Stomach smooth muscle (tissue), 2 donors: ENCODE results near the gene NAB1.

Experiments
- H3K27ac ChIP-seq: one replicate; pipeline ENCODE4 v1.7.0; 2013; ENCODE audit warnings: mild to moderate bottlenecking, low read length, inconsistent platforms
- H3K27me3 ChIP-seq, 2 donors: one replicate each; pipeline ENCODE4 v1.7.0; 2013; ENCODE audit warnings: low read length in 2 of 2; ENCODE audit not compliant: insufficient read depth in 2 of 2, control insufficient read depth in 1 of 2
- H3K36me3 ChIP-seq, 2 donors: one replicate each; pipeline ENCODE4 v1.7.0; 2013; ENCODE audit warnings: low read length in 2 of 2; ENCODE audit not compliant: control insufficient read depth in 2 of 2, insufficient read depth in 2 of 2
- H3K4me1 ChIP-seq: one replicate; pipeline ENCODE4 v1.7.0; 2013; ENCODE audit warnings: low read length; ENCODE audit not compliant: control insufficient read depth, insufficient read depth
- H3K4me3 ChIP-seq, 2 donors: one replicate each; pipeline ENCODE4 v1.7.0; 2013; ENCODE audit warnings: low read length in 2 of 2
- H3K9ac ChIP-seq, 2 donors: one replicate each; pipeline ENCODE4 v1.7.0; 2013; ENCODE audit warnings: low read length in 2 of 2, mild to moderate bottlenecking in 1 of 2
- H3K9me3 ChIP-seq, 2 donors: one replicate each; pipeline ENCODE4 v1.7.0; 2013; ENCODE audit warnings: low read length in 2 of 2; ENCODE audit not compliant: control insufficient read depth in 2 of 2
- donor health status: healthy.
- donor health status: Pancreatic carcinoma.

NAB1 gene

GRCh38 chr2:190674966-190675650 is 26.2 kb downstream of the NAB1 start:
- Histone ChIP-seq H3K4me3 (no peak overlapping the region), H3K9me3 (no peaks in the 10 kb centered on the region), H3K36me3 (peaks cover 11 to 20% of the 10 kb centered on the region in 2 donors), H3K27ac (no peak overlapping the region), H3K9ac (no peak overlapping the region), H3K4me1 (no peaks in the 10 kb centered on the region), H3K27me3 (no peaks in the 10 kb centered on the region)

GRCh38 chr2:190677255-190677654 is 28.4 kb downstream of the NAB1 start:
- H3K9me3 ChIP-seq, result no peaks in the 10 kb centered on the region
- H3K9ac ChIP-seq, result no peak overlapping the region
- no peaks in the 10 kb centered on the region for H3K27me3 ChIP-seq
- H3K4me3 ChIP-seq, result no peak overlapping the region
- H3K4me1 ChIP-seq, result no peaks in the 10 kb centered on the region
- no peak overlapping the region for H3K27ac ChIP-seq
- H3K36me3 ChIP-seq, result peaks cover 9 to 10% of the 10 kb centered on the region in 2 donors

- no peak overlapping the region for H3K4me3 ChIP-seq
- H3K9ac ChIP-seq, result no peak overlapping the region
- H3K27ac ChIP-seq, result no peak overlapping the region
These were observed 29.7 kb downstream of the NAB1 start for GRCh38 chr2:190678444-190679162.

GRCh38 chr2:190679391-190679790 is 30.5 kb downstream of the NAB1 start:
- Histone ChIP-seq H3K4me3 (no peak overlapping the region), H3K9me3 (no peaks in the 10 kb centered on the region), H3K27me3 (no peaks in the 10 kb centered on the region), H3K36me3 (peaks cover 6 to 9% of the 10 kb centered on the region in 2 donors), H3K27ac (no peak overlapping the region), H3K4me1 (no peaks in the 10 kb centered on the region), H3K9ac (no peak overlapping the region)

More at GRCh38 chr2:190678444-190679162, 29.7 kb downstream of the NAB1 start:
- peaks cover 9 to 10% of the 10 kb centered on the region in 2 donors for H3K36me3 ChIP-seq
- H3K9me3 ChIP-seq, result no peaks in the 10 kb centered on the region
- H3K4me1 ChIP-seq, result no peaks in the 10 kb centered on the region
- H3K27me3 ChIP-seq, result no peaks in the 10 kb centered on the region

- Histone ChIP-seq H3K4me3 (no peak overlapping the region), H3K4me1 (no peaks in the 10 kb centered on the region), H3K9ac (no peak overlapping the region), H3K27me3 (no peaks in the 10 kb centered on the region), H3K27ac (no peak overlapping the region), H3K9me3 (no peaks in the 10 kb centered on the region), H3K36me3 (peaks cover 2 to 4% of the 10 kb centered on the region in 2 donors)
These were observed 31.1 kb downstream of the NAB1 start for GRCh38 chr2:190679813-190680591.

- Histone ChIP-seq H3K4me3 (no peak overlapping the region), H3K27me3 (no peaks in the 10 kb centered on the region), H3K27ac (no peak overlapping the region), H3K9ac (no peak overlapping the region), H3K4me1 (no peaks in the 10 kb centered on the region), H3K36me3 (peaks cover 3 to 8% of the 10 kb centered on the region in 2 donors), H3K9me3 (no peaks in the 10 kb centered on the region)
These were observed 33.3 kb downstream of the NAB1 start for GRCh38 chr2:190682168-190682567.

- H3K27ac ChIP-seq, result no peak overlapping the region
- H3K4me3 ChIP-seq, result no peak overlapping the region
- H3K9me3 ChIP-seq, result no peaks in the 10 kb centered on the region
- no peaks in the 10 kb centered on the region for H3K27me3 ChIP-seq
- H3K36me3 ChIP-seq, result peaks cover 6 to 13% of the 10 kb centered on the region in 2 donors
- no peak overlapping the region for H3K9ac ChIP-seq
- no peaks in the 10 kb centered on the region for H3K4me1 ChIP-seq
These were observed 34.9 kb downstream of the NAB1 start for GRCh38 chr2:190683802-190684201.

GRCh38 chr2:190684931-190685330 is 36.0 kb downstream of the NAB1 start:
- H3K9ac ChIP-seq, result no peak overlapping the region
- no peak overlapping the region for H3K27ac ChIP-seq
- no peaks in the 10 kb centered on the region for H3K4me1 ChIP-seq
- H3K9me3 ChIP-seq, result no peaks in the 10 kb centered on the region
- peaks cover 6 to 13% of the 10 kb centered on the region in 2 donors for H3K36me3 ChIP-seq
- no peaks in the 10 kb centered on the region for H3K27me3 ChIP-seq
- H3K4me3 ChIP-seq, result no peak overlapping the region

GRCh38 chr2:190685333-190685732 is 36.5 kb downstream of the NAB1 start:
- Histone ChIP-seq H3K36me3 (peaks cover 9 to 13% of the 10 kb centered on the region in 2 donors), H3K9me3 (no peaks in the 10 kb centered on the region), H3K4me1 (no peaks in the 10 kb centered on the region), H3K4me3 (no peak overlapping the region), H3K27ac (no peak overlapping the region), H3K9ac (no peak overlapping the region), H3K27me3 (no peaks in the 10 kb centered on the region)

GRCh38 chr2:190693533-190694232 is 44.8 kb downstream of the NAB1 start:
- Histone ChIP-seq H3K4me3 (no peak overlapping the region), H3K9me3 (no peaks in the 10 kb centered on the region), H3K27ac (no peak overlapping the region), H3K27me3 (no peaks in the 10 kb centered on the region), H3K9ac (no peak overlapping the region), H3K4me1 (no peaks in the 10 kb centered on the region), H3K36me3 (peaks cover 0 to 2% of the 10 kb centered on the region in 2 donors)
